ENCODE measurements around the gene EFHC2. TPM values are rescaled to one million over a fixed set of nuclear protein-coding genes. Genes with fewer than 3 reads are reported as not detected.

The EFHC2 gene
- total RNA-seq, 2 donors from 2014 or later: 3.0 to 6.2 TPM

- H3K4me3 ChIP-seq: no peak overlapping the region
- no peak for TF ChIP-seq POLR2AphosphoS5 (IDR thresholded peaks at IDR 0.05)
- H3K4me1 ChIP-seq (replicated peaks): no peaks in the 10 kb centered on the region
- H3K9me3 ChIP-seq: no peaks in the 10 kb centered on the region
- 61% methylated on average over 2 of the region's 2 CpGs for WGBS
- no peak overlapping the region for H3K27ac ChIP-seq
- DNase-seq (ENCODE audit: low spot score): no peak
- H3K36me3 ChIP-seq: no peaks in the 10 kb centered on the region
- intact Hi-C loops (cut with DNase I): no loop called here
- no peaks in the 10 kb centered on the region for H3K27me3 ChIP-seq (replicated peaks; ENCODE audit: insufficient read depth)
Measured at GRCh38 chrX:44224760-44225159, 118.7 kb downstream of the EFHC2 start.

- no peaks in the 10 kb centered on the region for H3K9me3 ChIP-seq
- no peaks in the 10 kb centered on the region for H3K36me3 ChIP-seq
- no peaks in the 10 kb centered on the region for H3K27me3 ChIP-seq (replicated peaks; ENCODE audit: insufficient read depth)
- DNase-seq (ENCODE audit: low spot score): peak; percentile 65
- intact Hi-C loops (cut with DNase I): no loop called here
- TF ChIP-seq POLR2AphosphoS5 (IDR thresholded peaks at IDR 0.05) (peak; percentile 46), CTCF (IDR thresholded peaks at IDR 0.05) (no peak)
- H3K27ac ChIP-seq: no peak overlapping the region
- WGBS: 5% methylated on average over 2 of the region's 2 CpGs
- H3K4me1 ChIP-seq (replicated peaks): no peaks in the 10 kb centered on the region
- no peak overlapping the region for H3K4me3 ChIP-seq
Measured at GRCh38 chrX:44223150-44223549, 120.3 kb downstream of the EFHC2 start.

GRCh38 chrX:44218465-44218864 is 125.0 kb downstream of the EFHC2 start:
- 84% methylated on average over 3 of the region's 3 CpGs for WGBS
- no peaks in the 10 kb centered on the region for H3K9me3 ChIP-seq
- H3K36me3 ChIP-seq: no peaks in the 10 kb centered on the region
- no peaks in the 10 kb centered on the region for H3K27me3 ChIP-seq (replicated peaks; ENCODE audit: insufficient read depth)
- H3K4me3 ChIP-seq: no peak overlapping the region
- TF ChIP-seq CTCF (IDR thresholded peaks at IDR 0.05) (no peak), POLR2AphosphoS5 (IDR thresholded peaks at IDR 0.05) (no peak), POLR2A (IDR thresholded peaks at IDR 0.05) (no peak)
- no peak for DNase-seq (ENCODE audit: low spot score)
- intact Hi-C loops (cut with DNase I): no loop called here
- no peaks in the 10 kb centered on the region for H3K4me1 ChIP-seq (replicated peaks)
- H3K27ac ChIP-seq: no peak overlapping the region

- no peak overlapping the region for H3K4me3 ChIP-seq
- TF ChIP-seq POLR2A (IDR thresholded peaks at IDR 0.05) (no peak), CTCF (IDR thresholded peaks at IDR 0.05) (no peak), POLR2AphosphoS5 (IDR thresholded peaks at IDR 0.05) (no peak)
- no peak overlapping the region for H3K27ac ChIP-seq
- no peaks in the 10 kb centered on the region for H3K27me3 ChIP-seq (replicated peaks; ENCODE audit: insufficient read depth)
- H3K4me1 ChIP-seq (replicated peaks): no peaks in the 10 kb centered on the region
- no peak for DNase-seq (ENCODE audit: low spot score)
- H3K36me3 ChIP-seq: no peaks in the 10 kb centered on the region
- 78% methylated on average over 3 of the region's 3 CpGs for WGBS
- H3K9me3 ChIP-seq: no peaks in the 10 kb centered on the region
- intact Hi-C loops (cut with DNase I): no loop called here
Measured at GRCh38 chrX:44216171-44216570, 127.3 kb downstream of the EFHC2 start.

GRCh38 chrX:44203791-44204190 is 139.7 kb downstream of the EFHC2 start:
- H3K4me1 ChIP-seq (replicated peaks): no peaks in the 10 kb centered on the region
- H3K4me3 ChIP-seq: no peak overlapping the region
- WGBS: 100% methylated on average over 1 of the region's 1 CpG
- H3K27me3 ChIP-seq (replicated peaks; ENCODE audit: insufficient read depth): no peaks in the 10 kb centered on the region
- intact Hi-C loops (cut with DNase I): no loop called here
- H3K36me3 ChIP-seq: no peaks in the 10 kb centered on the region
- TF ChIP-seq POLR2AphosphoS5 (IDR thresholded peaks at IDR 0.05) (no peak), CTCF (IDR thresholded peaks at IDR 0.05) (no peak), POLR2A (IDR thresholded peaks at IDR 0.05) (no peak)
- H3K27ac ChIP-seq: no peak overlapping the region
- no peaks in the 10 kb centered on the region for H3K9me3 ChIP-seq
- no peak for DNase-seq (ENCODE audit: low spot score)

All from prostate gland (tissue), 2 donors.